GM23338 (cell line): ENCODE results near the gene HSF2BP.
"Not testable (repeated sequence)": the region's sequence is repeated elsewhere in the genome, so short reads cannot be mapped to it uniquely, and the experiment has no call there.

Experiments
- EZH2 ChIP-seq: fragments of 200-600 bp; sonication (generic); IDR thresholded peaks from one replicate; pipeline ENCODE4 v1.8.0; 2017; ENCODE audit warnings: antibody characterized with exemption, mild to moderate bottlenecking, low read depth; ENCODE audit not compliant: unreplicated experiment
- STAT1 ChIP-seq: IDR thresholded peaks from one replicate; pipeline ENCODE4 v1.6.1; 2016; ENCODE audit warnings: antibody characterized with exemption; ENCODE audit not compliant: unreplicated experiment
- TF ChIP-seq, protein P1 (sequence below), 2 experiments: fragments of 200-600 bp in 1 of 2; sonication (generic) in 1 of 2; conservative IDR thresholded peaks; 2 replicates each; pipeline versions ENCODE4 v1.5.1 to v1.6.1; 2016 to 2017; ENCODE audit warnings: antibody characterized with exemption in 2 of 2, low read depth in 2 of 2, mild to moderate bottlenecking in 2 of 2, moderate library complexity in 1 of 2
- TF ChIP-seq, protein P2 (sequence below): IDR thresholded peaks from one replicate; pipeline ENCODE4 v1.6.1; 2018; ENCODE audit warnings: antibody characterized with exemption; ENCODE audit not compliant: unreplicated experiment

DNA sequence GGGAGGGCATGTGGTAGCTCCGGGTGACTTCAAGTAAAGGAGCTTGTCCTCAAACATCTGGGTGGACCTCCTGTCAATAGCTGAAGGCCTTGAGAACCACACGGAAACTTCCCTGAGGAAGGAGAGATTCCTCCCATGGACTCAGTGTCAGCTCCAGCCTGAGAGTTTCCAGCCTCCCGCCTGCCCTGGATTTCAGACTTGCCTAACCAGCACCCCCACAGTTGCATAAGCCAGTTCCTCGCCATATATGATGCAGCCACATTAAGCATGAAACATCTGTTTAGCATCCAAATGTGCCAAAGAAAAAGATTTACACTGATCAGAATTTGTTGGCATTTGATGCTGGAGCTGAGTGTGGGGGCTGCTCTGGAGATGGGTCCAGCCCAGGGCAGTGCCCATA is 148.1 kb downstream of the HSF2BP start:
- TF ChIP-seq, protein P1, sequence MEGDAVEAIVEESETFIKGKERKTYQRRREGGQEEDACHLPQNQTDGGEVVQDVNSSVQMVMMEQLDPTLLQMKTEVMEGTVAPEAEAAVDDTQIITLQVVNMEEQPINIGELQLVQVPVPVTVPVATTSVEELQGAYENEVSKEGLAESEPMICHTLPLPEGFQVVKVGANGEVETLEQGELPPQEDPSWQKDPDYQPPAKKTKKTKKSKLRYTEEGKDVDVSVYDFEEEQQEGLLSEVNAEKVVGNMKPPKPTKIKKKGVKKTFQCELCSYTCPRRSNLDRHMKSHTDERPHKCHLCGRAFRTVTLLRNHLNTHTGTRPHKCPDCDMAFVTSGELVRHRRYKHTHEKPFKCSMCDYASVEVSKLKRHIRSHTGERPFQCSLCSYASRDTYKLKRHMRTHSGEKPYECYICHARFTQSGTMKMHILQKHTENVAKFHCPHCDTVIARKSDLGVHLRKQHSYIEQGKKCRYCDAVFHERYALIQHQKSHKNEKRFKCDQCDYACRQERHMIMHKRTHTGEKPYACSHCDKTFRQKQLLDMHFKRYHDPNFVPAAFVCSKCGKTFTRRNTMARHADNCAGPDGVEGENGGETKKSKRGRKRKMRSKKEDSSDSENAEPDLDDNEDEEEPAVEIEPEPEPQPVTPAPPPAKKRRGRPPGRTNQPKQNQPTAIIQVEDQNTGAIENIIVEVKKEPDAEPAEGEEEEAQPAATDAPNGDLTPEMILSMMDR (conservative IDR thresholded peaks at IDR 0.05; ENCODE audit: low read depth in 2 of 2): not testable (repeated sequence)
- TF ChIP-seq EZH2, STAT1: not testable (repeated sequence)
- TF ChIP-seq, protein P2, sequence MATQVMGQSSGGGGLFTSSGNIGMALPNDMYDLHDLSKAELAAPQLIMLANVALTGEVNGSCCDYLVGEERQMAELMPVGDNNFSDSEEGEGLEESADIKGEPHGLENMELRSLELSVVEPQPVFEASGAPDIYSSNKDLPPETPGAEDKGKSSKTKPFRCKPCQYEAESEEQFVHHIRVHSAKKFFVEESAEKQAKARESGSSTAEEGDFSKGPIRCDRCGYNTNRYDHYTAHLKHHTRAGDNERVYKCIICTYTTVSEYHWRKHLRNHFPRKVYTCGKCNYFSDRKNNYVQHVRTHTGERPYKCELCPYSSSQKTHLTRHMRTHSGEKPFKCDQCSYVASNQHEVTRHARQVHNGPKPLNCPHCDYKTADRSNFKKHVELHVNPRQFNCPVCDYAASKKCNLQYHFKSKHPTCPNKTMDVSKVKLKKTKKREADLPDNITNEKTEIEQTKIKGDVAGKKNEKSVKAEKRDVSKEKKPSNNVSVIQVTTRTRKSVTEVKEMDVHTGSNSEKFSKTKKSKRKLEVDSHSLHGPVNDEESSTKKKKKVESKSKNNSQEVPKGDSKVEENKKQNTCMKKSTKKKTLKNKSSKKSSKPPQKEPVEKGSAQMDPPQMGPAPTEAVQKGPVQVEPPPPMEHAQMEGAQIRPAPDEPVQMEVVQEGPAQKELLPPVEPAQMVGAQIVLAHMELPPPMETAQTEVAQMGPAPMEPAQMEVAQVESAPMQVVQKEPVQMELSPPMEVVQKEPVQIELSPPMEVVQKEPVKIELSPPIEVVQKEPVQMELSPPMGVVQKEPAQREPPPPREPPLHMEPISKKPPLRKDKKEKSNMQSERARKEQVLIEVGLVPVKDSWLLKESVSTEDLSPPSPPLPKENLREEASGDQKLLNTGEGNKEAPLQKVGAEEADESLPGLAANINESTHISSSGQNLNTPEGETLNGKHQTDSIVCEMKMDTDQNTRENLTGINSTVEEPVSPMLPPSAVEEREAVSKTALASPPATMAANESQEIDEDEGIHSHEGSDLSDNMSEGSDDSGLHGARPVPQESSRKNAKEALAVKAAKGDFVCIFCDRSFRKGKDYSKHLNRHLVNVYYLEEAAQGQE: not testable (repeated sequence)
